ENCODE results near the gene ISM1. TPM values are rescaled to one million over a fixed set of nuclear protein-coding genes. Genes with fewer than 3 reads are reported as not detected.

Gene ISM1
- polyA plus RNA-seq, 1 donor from 2014 or later, result not detected

- Histone ChIP-seq H4K20me1 (ENCODE audit: insufficient read depth) (no peaks in the 10 kb centered on the region), H3K4me2 (ENCODE audit: low read length) (no peak overlapping the region), H2AFZ (ENCODE audit: low read depth, low read length) (no peak overlapping the region), H3K36me3 (ENCODE audit: insufficient read depth, low read length) (no peaks in the 10 kb centered on the region), H3K9ac (ENCODE audit: low read length) (no peak overlapping the region), H3K9me3 (ENCODE audit: low read length) (no peaks in the 10 kb centered on the region), H3F3A (ENCODE audit: insufficient read depth, low read length, poor library complexity, severe bottlenecking) (no peaks in the 10 kb centered on the region), H3K27me3 (ENCODE audit: insufficient read depth, low read depth, low read length) (no peaks in the 10 kb centered on the region), H3K79me2 (replicated peaks; ENCODE audit: insufficient read depth, low read length) (no peaks in the 10 kb centered on the region), H3K9me2 (ENCODE audit: insufficient read depth, low read length) (no peaks in the 10 kb centered on the region), H3K4me3 (ENCODE audit: low read length) (no peak overlapping the region), H3K27ac (ENCODE audit: low read length) (no peak overlapping the region)
- no peak for TF ChIP-seq REST (IDR thresholded peaks at IDR 0.05; ENCODE audit: borderline replicate concordance)
- no peak for TF ChIP-seq CTCF (IDR thresholded peaks at IDR 0.05; ENCODE audit: poor library complexity, severe bottlenecking)
- TF ChIP-seq MXI1 (conservative IDR thresholded peaks at IDR 0.05; ENCODE audit: poor library complexity, severe bottlenecking), result no peak
- TF ChIP-seq TAF1 (IDR thresholded peaks at IDR 0.05; ENCODE audit: low read depth), result no peak
- no peak for TF ChIP-seq EZH2 (IDR thresholded peaks at IDR 0.05; ENCODE audit: borderline replicate concordance, insufficient read depth, low read length, poor library complexity, severe bottlenecking)
- TF ChIP-seq EP300 (conservative IDR thresholded peaks at IDR 0.05; ENCODE audit: poor library complexity, severe bottlenecking), result no peak
- TF ChIP-seq SMC3 (conservative IDR thresholded peaks at IDR 0.05; ENCODE audit: poor library complexity), result no peak
- TF ChIP-seq POLR2AphosphoS5 (IDR thresholded peaks at IDR 0.05), result no peak
- no peak for TF ChIP-seq RAD21 (conservative IDR thresholded peaks at IDR 0.05)
These were observed 97.9 kb downstream of the ISM1 start for GRCh38 chr20:13318871-13319521.

DNA sequence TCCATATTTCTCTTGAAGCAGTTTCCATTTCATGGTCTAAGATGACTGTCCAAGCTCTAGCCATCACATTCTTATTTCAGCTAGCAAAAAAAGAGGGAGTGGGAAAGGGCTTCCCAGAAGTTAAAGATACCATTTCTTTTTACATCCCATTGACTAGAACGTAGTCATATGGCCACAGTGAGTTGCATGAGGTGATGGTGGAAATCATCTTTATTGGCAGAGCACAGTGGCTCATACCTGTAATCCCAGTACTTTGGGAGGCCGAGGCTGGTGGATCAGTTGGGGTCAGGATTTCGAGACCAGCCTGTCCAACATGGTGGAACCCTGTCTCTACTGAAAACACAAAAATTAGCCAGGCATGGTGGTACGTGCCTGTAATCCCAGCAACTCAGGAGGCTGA is 99.6 kb downstream of the ISM1 start:
- H3K36me3 ChIP-seq (ENCODE audit: insufficient read depth, low read length), result no peaks in the 10 kb centered on the region
- H3K9ac ChIP-seq (ENCODE audit: low read length), result no peak overlapping the region
- no peak overlapping the region for H3K4me2 ChIP-seq (ENCODE audit: low read length)
- H4K20me1 ChIP-seq (ENCODE audit: insufficient read depth), result no peaks in the 10 kb centered on the region
- no peak overlapping the region for H3K4me3 ChIP-seq (ENCODE audit: low read length)
- no peaks in the 10 kb centered on the region for H3K9me2 ChIP-seq (ENCODE audit: insufficient read depth, low read length)
- H2AFZ ChIP-seq (ENCODE audit: low read depth, low read length), result no peak overlapping the region
- H3K27me3 ChIP-seq (ENCODE audit: insufficient read depth, low read depth, low read length), result no peaks in the 10 kb centered on the region
- no peaks in the 10 kb centered on the region for H3K79me2 ChIP-seq (replicated peaks; ENCODE audit: insufficient read depth, low read length)
- no peak for TF ChIP-seq EZH2 (IDR thresholded peaks at IDR 0.05; ENCODE audit: borderline replicate concordance, insufficient read depth, low read length, poor library complexity, severe bottlenecking)
- no peak for TF ChIP-seq EP300 (conservative IDR thresholded peaks at IDR 0.05; ENCODE audit: poor library complexity, severe bottlenecking)
- TF ChIP-seq MXI1 (conservative IDR thresholded peaks at IDR 0.05; ENCODE audit: poor library complexity, severe bottlenecking), result no peak
- no peak for TF ChIP-seq REST (IDR thresholded peaks at IDR 0.05; ENCODE audit: borderline replicate concordance)
- no peak for TF ChIP-seq RAD21 (conservative IDR thresholded peaks at IDR 0.05)
- TF ChIP-seq POLR2AphosphoS5 (IDR thresholded peaks at IDR 0.05), result no peak
- H3K27ac ChIP-seq (ENCODE audit: low read length), result no peak overlapping the region
- no peaks in the 10 kb centered on the region for H3K9me3 ChIP-seq (ENCODE audit: low read length)
- no peaks in the 10 kb centered on the region for H3F3A ChIP-seq (ENCODE audit: insufficient read depth, low read length, poor library complexity, severe bottlenecking)

Measured in neural cell (in vitro differentiated cells).